C4-2B (cell line): ENCODE data around the gene SAMM50.

ENCODE experiments used
- H3K27ac ChIP-seq: fragments of 450-650 bp; 2 replicates; pipeline ENCODE4 v1.5.1; 2017
- ZFX ChIP-seq: fragments of 450-650 bp; IDR thresholded peaks from 2 replicates; pipeline ENCODE4 v1.6.1; 2017
- TF ChIP-seq, protein P1 (sequence below): fragments of 450-650 bp; conservative IDR thresholded peaks from 2 replicates; pipeline ENCODE4 v1.5.1; 2017; ENCODE audit warnings: mild to moderate bottlenecking

SAMM50 gene

DNA sequence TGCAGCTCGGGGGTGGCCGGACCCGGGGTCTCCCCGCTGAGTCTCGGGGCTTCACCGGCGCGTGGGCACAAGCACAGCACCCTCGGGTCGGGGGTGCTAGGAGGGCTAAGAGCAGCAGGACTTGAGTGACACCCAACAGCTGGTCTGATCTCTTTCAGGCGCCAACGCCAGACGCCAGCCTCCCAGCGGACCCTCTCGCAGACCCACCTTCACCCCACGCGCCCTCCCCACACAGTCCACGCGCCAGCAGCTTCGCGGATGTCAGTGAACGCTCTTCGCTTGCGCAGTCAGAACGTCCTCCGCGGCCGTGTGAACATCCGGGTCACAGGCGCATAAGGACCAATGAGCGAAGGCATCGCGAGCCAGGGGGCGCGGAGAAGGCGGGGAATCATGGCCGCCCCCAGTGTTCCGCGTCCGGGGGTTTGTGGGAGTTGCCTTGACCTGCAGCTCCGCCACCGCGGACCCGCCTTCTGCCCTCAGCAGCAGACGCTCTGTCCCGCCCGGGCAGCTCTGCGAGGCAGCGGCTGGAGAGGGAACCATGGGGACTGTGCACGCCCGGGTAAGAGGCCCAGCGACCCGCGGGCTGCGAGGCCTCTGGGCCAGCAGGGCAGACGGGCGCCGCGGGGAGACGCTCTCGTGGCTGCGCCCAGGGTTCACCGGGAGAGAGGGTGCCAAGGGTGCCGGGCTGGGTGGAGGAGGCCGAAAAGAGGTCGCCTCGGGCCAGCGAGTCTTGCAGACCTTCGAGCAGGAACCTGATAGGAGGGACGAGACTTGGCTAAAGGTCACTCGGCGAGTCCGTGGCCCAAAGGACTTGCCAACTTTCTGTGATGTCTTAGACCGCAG, at the start of gene SAMM50:
SAMM50 (plus strand) TSS at position 403 of the 843 bp plus-strand sequence; CDS start at position 539, 136 bp downstream.
- H3K27ac ChIP-seq: peak within 1 kb of the TSS; percentile 94
- TF ChIP-seq, protein P1, sequence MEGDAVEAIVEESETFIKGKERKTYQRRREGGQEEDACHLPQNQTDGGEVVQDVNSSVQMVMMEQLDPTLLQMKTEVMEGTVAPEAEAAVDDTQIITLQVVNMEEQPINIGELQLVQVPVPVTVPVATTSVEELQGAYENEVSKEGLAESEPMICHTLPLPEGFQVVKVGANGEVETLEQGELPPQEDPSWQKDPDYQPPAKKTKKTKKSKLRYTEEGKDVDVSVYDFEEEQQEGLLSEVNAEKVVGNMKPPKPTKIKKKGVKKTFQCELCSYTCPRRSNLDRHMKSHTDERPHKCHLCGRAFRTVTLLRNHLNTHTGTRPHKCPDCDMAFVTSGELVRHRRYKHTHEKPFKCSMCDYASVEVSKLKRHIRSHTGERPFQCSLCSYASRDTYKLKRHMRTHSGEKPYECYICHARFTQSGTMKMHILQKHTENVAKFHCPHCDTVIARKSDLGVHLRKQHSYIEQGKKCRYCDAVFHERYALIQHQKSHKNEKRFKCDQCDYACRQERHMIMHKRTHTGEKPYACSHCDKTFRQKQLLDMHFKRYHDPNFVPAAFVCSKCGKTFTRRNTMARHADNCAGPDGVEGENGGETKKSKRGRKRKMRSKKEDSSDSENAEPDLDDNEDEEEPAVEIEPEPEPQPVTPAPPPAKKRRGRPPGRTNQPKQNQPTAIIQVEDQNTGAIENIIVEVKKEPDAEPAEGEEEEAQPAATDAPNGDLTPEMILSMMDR: no peak
- peak; percentile 87 for TF ChIP-seq ZFX

DNA sequence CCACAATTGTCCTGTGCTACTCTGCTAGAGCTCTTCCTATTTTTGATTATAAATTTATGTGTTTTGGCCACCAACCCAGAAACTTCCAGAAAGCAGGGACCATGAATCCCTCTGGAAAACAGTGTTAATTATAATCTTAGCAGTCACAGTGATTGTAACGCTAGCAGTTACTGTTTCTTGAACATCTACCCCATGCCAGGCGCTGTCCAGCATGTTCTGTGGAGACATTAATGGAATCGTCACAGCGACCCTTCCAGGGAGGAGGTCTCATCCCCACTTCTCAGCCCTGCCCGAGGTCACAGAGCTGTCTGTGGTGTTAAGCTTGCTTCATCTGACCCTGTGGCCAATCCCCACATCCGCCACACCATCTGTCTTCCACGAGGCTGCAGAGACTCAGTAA, 49.6 kb upstream of the SAMM50 start:
- H3K27ac ChIP-seq: no peak overlapping the region
- TF ChIP-seq, protein P1: no peak
- TF ChIP-seq ZFX: no peak

DNA sequence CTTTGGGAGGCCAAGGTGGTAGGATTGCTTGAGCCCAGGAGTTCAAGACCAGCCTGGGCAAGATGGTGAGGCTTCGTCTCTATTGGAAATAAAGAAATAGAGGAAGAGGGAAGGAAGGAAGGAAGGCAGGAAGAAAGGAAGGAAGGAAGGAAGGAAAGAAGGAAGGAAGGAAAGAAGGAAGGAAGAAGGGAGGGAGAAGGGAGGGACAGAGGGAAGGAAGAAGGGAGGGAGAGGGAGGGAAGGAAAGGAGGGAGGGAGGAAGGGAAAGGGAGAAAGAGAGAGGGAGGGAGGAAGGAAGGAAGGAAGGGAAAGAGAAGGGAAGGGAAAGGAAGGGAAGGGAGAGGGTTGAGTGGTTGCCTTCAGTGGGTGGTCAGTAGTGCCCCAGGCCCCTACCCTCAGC, 45.5 kb upstream of the SAMM50 start:
- no peak for TF ChIP-seq ZFX
- TF ChIP-seq, protein P1: no peak
- no peak overlapping the region for H3K27ac ChIP-seq

DNA sequence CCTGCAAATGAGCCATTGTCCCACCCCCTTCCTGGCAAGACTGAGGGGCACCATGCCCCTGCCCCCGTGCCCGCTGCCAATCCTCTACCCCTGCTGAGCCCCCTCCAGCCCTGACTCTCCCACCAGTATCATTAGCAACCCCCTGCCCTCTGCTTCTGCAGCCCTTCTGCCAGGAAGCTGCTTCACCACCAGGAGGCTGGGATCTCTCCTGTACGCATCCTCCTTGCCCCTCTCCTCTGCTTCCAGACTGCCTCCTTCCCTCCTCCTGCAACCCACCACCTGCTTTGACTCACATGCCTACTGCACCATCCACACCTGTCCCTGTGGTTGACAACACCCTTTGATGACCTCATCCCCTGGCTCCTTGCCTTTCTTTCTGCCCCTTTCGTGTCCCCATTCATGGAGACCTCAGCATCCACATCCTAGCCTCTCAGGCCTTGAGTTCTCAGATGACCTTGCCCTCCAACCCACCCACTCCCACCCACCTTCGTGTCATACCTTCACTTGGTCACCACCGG, 45.0 kb upstream of the SAMM50 start:
- H3K27ac ChIP-seq: no peak overlapping the region
- TF ChIP-seq ZFX: no peak
- TF ChIP-seq, protein P1: no peak

DNA sequence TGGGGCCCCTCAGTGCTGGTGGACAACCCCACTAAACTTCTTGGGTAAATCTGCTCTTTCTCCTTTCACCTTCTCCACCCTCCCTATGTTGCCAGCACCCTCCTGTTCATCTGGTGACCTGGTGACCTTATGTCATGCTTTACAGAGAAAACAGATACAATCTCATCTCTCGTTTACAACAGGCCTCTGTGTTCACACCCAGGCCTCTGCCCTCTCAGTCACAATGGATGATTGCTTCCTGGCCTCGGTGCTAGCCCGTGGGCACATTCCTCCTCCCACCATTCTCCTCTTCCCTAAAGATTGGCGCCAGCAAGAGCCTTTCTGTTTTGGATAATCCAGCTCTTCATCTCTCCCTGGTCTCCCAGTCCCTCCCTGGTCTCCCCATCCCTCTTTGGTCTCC, 43.9 kb upstream of the SAMM50 start:
- H3K27ac ChIP-seq: no peak overlapping the region
- TF ChIP-seq, protein P1: no peak
- TF ChIP-seq ZFX: no peak

DNA sequence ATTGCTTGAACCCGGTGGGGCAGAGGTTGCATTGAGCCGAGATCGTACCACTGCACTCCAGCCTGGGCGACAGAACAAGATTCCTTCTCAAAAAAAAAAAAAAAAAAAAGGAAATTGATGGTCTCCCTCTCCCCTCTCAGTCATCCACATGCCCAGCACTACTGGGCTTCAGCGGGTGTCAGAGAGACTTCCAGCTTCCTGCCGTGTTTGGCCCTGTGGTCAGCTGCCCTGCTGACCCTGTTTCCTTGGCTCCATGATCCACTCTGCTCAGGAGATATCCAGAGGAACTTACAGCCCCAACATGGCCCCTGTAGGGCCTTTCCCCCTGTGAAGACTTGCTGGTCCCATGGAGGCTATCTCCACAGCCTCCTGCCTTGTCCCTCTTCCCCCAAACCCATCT, 37.7 kb upstream of the SAMM50 start:
- H3K27ac ChIP-seq: no peak overlapping the region
- TF ChIP-seq, protein P1: no peak
- TF ChIP-seq ZFX: no peak
